GM12878 (cell line): Measurements from ENCODE around the gene CTDP1. TPM values are rescaled to one million over a fixed set of nuclear protein-coding genes. Genes with fewer than 3 reads are reported as not detected.

Source experiments
- BRCA1 ChIP-seq: IDR thresholded peaks from 2 replicates; pipeline ENCODE4 v1.6.1; 2011; ENCODE audit warnings: low read depth, low read length, improper control_type of control experiment
- CREB1 ChIP-seq: IDR thresholded peaks from 2 replicates; pipeline ENCODE4 v1.6.1; 2012; ENCODE audit warnings: low read depth, mild to moderate bottlenecking, inconsistent platforms
- FOXK2 ChIP-seq: fragments of 450-650 bp; IDR thresholded peaks from 2 replicates; pipeline ENCODE4 v1.6.1; 2017; ENCODE audit warnings: mild to moderate bottlenecking, moderate library complexity
- HCFC1 ChIP-seq: fragments of 150-350 bp; IDR thresholded peaks from 2 replicates; pipeline ENCODE4 v1.6.1; 2014; ENCODE audit warnings: low read length
- MEF2A ChIP-seq: IDR thresholded peaks from 2 replicates; pipeline ENCODE4 v1.6.1; 2011; ENCODE audit warnings: low read depth, mild to moderate bottlenecking, low read length, moderate library complexity; ENCODE audit not compliant: insufficient read depth
- NFIC ChIP-seq: IDR thresholded peaks from 2 replicates; pipeline ENCODE4 v1.6.1; 2012; ENCODE audit warnings: low read depth, mild to moderate bottlenecking, inconsistent platforms, low read length, moderate library complexity
- POLR2AphosphoS2 ChIP-seq: IDR thresholded peaks from 2 replicates; pipeline ENCODE4 v1.6.1; 2011; ENCODE audit warnings: low read depth, mild to moderate bottlenecking, low read length, improper control_type of control experiment, moderate library complexity
- STAT3 ChIP-seq: IDR thresholded peaks from 2 replicates; pipeline ENCODE4 v1.6.1; 2011; ENCODE audit warnings: low read depth, low read length, improper control_type of control experiment
- TCF12 ChIP-seq: IDR thresholded peaks from 2 replicates; pipeline ENCODE4 v1.6.1; 2011; ENCODE audit warnings: low read depth, mild to moderate bottlenecking, low read length
- polyA plus RNA-seq, 11 experiments: library from polyadenylated mRNA; depleted of rRNA in 4 of 11; unstranded in 6 of 11; stranded (reverse) in 5 of 11; fragments of >200 nt; fragmentation: Nextera tagmentation in 4 of 11; fragmentation: Illumina TruSeq in 1 of 11; extraction: Ambion mirVana in 4 of 11; extraction: Trizol in 1 of 11; gene quantifications; 1 replicate in 1 of 11; 2 replicates in 10 of 11; pipeline versions ENCODE4 v1.2.1 to v1.2.3, GENCODE V29; 2011 to 2016; ENCODE audit warnings: inconsistent platforms in 2 of 11, missing spikeins in 2 of 11, low read depth in 1 of 11
- total RNA-seq, 4 experiments: library from RNA; depleted of rRNA in 3 of 4; stranded (reverse); fragments of >200 nt in 3 of 4; fragmentation: Illumina TruSeq in 1 of 4; extraction: Trizol in 1 of 4; gene quantifications; 2 replicates each; pipeline versions ENCODE4 v1.2.1 to v1.2.3, GENCODE V29; 2013 to 2021
- TF ChIP-seq, protein P1 (sequence below): IDR thresholded peaks from 2 replicates; pipeline ENCODE4 v1.6.1; 2011; ENCODE audit warnings: low read depth, mild to moderate bottlenecking, low read length, moderate library complexity, borderline replicate concordance; ENCODE audit errors: extremely low read depth
- TF ChIP-seq, protein P2 (sequence below): fragments of 450-650 bp; formaldehyde crosslinking; IDR thresholded peaks from 2 replicates; pipeline ENCODE4 v1.4.0; 2020; ENCODE audit warnings: mild to moderate bottlenecking, moderate library complexity
- TF ChIP-seq, protein P3 (sequence below): fragments of 450-650 bp; IDR thresholded peaks from 2 replicates; pipeline ENCODE4 v1.6.1; 2016; ENCODE audit warnings: mild to moderate bottlenecking
- TF ChIP-seq, protein P4 (sequence below): IDR thresholded peaks from 2 replicates; pipeline ENCODE4 v1.6.1; 2011; ENCODE audit warnings: borderline replicate concordance, low read depth, mild to moderate bottlenecking, moderate library complexity, low read length; ENCODE audit not compliant: insufficient read depth, poor library complexity, severe bottlenecking
- TF ChIP-seq, protein P5 (sequence below): IDR thresholded peaks from 2 replicates; pipeline ENCODE4 v1.6.1; 2011; ENCODE audit warnings: low read depth, low read length, improper control_type of control experiment, borderline replicate concordance
- TF ChIP-seq, protein P6 (sequence below), 3 experiments: IDR thresholded peaks in 2 of 3; conservative IDR thresholded peaks in 1 of 3; 2 replicates each; pipeline ENCODE4 v1.5.1; 2011; ENCODE audit warnings: low read depth in 3 of 3, low read length in 3 of 3, mild to moderate bottlenecking in 3 of 3, control low read depth in 2 of 3, moderate library complexity in 2 of 3, inconsistent platforms in 1 of 3, mixed read lengths in 1 of 3; ENCODE audit not compliant: control insufficient read depth in 2 of 3, insufficient read depth in 1 of 3; ENCODE audit errors: extremely low read depth in 1 of 3
- TF ChIP-seq, protein P7 (sequence below): fragments of 150-350 bp; IDR thresholded peaks from 2 replicates; pipeline ENCODE4 v1.6.1; 2014; ENCODE audit warnings: mild to moderate bottlenecking, low read depth, low read length
- TF ChIP-seq, protein P8 (sequence below): fragments of 450-650 bp; IDR thresholded peaks from 2 replicates; pipeline ENCODE4 v1.6.1; 2017; ENCODE audit warnings: borderline replicate concordance

CTDP1 gene
- total and polyA plus RNA-seq, 10 of the 15 experiments (the other 5 are each of a cell fraction or from before 2014, with no cell fraction given), result 0.32 to 31.3 (median 8.8) TPM

DNA sequence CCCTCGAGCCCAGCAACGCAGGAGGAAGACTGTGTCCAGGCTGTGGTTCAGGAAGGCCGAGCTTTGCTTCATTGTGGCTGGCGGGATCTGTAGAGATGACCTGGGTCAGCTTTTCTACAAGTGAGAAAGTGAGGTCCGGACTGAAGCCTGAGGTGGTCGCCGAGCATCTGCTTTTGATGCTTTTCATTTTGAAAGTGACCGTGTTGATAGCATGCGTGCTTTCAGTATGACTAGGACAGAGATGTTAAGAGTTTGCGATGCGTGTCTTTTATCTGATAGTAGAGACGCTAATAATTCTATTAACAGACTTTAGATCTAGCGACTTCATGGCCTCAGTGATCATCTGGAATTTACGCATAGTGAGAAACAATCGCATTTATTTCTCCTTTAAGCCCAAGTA lies 28.1 kb downstream of the CTDP1 start (continued):
- TF ChIP-seq NFIC, result 0 out of 2 replicates have a peak, but pooled peaks have one; percentile 22
- TF ChIP-seq, protein P1, sequence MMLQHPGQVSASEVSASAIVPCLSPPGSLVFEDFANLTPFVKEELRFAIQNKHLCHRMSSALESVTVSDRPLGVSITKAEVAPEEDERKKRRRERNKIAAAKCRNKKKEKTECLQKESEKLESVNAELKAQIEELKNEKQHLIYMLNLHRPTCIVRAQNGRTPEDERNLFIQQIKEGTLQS, result no peak
- TF ChIP-seq POLR2AphosphoS2, result no peak
- TF ChIP-seq MEF2A, result no peak
- TF ChIP-seq TCF12, result peak; percentile 55
- TF ChIP-seq, protein P2, sequence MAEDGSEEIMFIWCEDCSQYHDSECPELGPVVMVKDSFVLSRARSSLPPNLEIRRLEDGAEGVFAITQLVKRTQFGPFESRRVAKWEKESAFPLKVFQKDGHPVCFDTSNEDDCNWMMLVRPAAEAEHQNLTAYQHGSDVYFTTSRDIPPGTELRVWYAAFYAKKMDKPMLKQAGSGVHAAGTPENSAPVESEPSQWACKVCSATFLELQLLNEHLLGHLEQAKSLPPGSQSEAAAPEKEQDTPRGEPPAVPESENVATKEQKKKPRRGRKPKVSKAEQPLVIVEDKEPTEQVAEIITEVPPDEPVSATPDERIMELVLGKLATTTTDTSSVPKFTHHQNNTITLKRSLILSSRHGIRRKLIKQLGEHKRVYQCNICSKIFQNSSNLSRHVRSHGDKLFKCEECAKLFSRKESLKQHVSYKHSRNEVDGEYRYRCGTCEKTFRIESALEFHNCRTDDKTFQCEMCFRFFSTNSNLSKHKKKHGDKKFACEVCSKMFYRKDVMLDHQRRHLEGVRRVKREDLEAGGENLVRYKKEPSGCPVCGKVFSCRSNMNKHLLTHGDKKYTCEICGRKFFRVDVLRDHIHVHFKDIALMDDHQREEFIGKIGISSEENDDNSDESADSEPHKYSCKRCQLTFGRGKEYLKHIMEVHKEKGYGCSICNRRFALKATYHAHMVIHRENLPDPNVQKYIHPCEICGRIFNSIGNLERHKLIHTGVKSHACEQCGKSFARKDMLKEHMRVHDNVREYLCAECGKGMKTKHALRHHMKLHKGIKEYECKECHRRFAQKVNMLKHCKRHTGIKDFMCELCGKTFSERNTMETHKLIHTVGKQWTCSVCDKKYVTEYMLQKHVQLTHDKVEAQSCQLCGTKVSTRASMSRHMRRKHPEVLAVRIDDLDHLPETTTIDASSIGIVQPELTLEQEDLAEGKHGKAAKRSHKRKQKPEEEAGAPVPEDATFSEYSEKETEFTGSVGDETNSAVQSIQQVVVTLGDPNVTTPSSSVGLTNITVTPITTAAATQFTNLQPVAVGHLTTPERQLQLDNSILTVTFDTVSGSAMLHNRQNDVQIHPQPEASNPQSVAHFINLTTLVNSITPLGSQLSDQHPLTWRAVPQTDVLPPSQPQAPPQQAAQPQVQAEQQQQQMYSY (CRISPR knock-in tag), result no peak
- TF ChIP-seq, protein P3, sequence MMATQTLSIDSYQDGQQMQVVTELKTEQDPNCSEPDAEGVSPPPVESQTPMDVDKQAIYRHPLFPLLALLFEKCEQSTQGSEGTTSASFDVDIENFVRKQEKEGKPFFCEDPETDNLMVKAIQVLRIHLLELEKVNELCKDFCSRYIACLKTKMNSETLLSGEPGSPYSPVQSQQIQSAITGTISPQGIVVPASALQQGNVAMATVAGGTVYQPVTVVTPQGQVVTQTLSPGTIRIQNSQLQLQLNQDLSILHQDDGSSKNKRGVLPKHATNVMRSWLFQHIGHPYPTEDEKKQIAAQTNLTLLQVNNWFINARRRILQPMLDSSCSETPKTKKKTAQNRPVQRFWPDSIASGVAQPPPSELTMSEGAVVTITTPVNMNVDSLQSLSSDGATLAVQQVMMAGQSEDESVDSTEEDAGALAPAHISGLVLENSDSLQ, result no peak
- TF ChIP-seq, protein P4, sequence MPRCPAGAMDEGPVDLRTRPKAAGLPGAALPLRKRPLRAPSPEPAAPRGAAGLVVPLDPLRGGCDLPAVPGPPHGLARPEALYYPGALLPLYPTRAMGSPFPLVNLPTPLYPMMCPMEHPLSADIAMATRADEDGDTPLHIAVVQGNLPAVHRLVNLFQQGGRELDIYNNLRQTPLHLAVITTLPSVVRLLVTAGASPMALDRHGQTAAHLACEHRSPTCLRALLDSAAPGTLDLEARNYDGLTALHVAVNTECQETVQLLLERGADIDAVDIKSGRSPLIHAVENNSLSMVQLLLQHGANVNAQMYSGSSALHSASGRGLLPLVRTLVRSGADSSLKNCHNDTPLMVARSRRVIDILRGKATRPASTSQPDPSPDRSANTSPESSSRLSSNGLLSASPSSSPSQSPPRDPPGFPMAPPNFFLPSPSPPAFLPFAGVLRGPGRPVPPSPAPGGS, result no peak
- TF ChIP-seq, protein P5, sequence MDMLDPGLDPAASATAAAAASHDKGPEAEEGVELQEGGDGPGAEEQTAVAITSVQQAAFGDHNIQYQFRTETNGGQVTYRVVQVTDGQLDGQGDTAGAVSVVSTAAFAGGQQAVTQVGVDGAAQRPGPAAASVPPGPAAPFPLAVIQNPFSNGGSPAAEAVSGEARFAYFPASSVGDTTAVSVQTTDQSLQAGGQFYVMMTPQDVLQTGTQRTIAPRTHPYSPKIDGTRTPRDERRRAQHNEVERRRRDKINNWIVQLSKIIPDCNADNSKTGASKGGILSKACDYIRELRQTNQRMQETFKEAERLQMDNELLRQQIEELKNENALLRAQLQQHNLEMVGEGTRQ, result no peak
- TF ChIP-seq, protein P6, sequence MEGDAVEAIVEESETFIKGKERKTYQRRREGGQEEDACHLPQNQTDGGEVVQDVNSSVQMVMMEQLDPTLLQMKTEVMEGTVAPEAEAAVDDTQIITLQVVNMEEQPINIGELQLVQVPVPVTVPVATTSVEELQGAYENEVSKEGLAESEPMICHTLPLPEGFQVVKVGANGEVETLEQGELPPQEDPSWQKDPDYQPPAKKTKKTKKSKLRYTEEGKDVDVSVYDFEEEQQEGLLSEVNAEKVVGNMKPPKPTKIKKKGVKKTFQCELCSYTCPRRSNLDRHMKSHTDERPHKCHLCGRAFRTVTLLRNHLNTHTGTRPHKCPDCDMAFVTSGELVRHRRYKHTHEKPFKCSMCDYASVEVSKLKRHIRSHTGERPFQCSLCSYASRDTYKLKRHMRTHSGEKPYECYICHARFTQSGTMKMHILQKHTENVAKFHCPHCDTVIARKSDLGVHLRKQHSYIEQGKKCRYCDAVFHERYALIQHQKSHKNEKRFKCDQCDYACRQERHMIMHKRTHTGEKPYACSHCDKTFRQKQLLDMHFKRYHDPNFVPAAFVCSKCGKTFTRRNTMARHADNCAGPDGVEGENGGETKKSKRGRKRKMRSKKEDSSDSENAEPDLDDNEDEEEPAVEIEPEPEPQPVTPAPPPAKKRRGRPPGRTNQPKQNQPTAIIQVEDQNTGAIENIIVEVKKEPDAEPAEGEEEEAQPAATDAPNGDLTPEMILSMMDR (IDR thresholded peaks at IDR 0.05 in 2 of 3, conservative IDR thresholded peaks at IDR 0.05 in 1 of 3; ENCODE audit: control insufficient read depth in 2 of 3, extremely low read depth in 1 of 3, insufficient read depth in 1 of 3, low read depth in 3 of 3, low read length in 3 of 3), result no peak
- TF ChIP-seq, protein P7, sequence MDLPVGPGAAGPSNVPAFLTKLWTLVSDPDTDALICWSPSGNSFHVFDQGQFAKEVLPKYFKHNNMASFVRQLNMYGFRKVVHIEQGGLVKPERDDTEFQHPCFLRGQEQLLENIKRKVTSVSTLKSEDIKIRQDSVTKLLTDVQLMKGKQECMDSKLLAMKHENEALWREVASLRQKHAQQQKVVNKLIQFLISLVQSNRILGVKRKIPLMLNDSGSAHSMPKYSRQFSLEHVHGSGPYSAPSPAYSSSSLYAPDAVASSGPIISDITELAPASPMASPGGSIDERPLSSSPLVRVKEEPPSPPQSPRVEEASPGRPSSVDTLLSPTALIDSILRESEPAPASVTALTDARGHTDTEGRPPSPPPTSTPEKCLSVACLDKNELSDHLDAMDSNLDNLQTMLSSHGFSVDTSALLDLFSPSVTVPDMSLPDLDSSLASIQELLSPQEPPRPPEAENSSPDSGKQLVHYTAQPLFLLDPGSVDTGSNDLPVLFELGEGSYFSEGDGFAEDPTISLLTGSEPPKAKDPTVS, result no peak
- TF ChIP-seq BRCA1, result no peak
- TF ChIP-seq, protein P8, sequence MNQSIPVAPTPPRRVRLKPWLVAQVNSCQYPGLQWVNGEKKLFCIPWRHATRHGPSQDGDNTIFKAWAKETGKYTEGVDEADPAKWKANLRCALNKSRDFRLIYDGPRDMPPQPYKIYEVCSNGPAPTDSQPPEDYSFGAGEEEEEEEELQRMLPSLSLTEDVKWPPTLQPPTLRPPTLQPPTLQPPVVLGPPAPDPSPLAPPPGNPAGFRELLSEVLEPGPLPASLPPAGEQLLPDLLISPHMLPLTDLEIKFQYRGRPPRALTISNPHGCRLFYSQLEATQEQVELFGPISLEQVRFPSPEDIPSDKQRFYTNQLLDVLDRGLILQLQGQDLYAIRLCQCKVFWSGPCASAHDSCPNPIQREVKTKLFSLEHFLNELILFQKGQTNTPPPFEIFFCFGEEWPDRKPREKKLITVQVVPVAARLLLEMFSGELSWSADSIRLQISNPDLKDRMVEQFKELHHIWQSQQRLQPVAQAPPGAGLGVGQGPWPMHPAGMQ, result no peak
- no peak for TF ChIP-seq STAT3
- no peak for TF ChIP-seq FOXK2
- no peak for TF ChIP-seq HCFC1
- no peak for TF ChIP-seq CREB1
